ENCODE measurements around the gene DDOST.
A peak's percentile ranks its signal among the peaks of the same experiment; 100 is the strongest.

Gene DDOST

DNA sequence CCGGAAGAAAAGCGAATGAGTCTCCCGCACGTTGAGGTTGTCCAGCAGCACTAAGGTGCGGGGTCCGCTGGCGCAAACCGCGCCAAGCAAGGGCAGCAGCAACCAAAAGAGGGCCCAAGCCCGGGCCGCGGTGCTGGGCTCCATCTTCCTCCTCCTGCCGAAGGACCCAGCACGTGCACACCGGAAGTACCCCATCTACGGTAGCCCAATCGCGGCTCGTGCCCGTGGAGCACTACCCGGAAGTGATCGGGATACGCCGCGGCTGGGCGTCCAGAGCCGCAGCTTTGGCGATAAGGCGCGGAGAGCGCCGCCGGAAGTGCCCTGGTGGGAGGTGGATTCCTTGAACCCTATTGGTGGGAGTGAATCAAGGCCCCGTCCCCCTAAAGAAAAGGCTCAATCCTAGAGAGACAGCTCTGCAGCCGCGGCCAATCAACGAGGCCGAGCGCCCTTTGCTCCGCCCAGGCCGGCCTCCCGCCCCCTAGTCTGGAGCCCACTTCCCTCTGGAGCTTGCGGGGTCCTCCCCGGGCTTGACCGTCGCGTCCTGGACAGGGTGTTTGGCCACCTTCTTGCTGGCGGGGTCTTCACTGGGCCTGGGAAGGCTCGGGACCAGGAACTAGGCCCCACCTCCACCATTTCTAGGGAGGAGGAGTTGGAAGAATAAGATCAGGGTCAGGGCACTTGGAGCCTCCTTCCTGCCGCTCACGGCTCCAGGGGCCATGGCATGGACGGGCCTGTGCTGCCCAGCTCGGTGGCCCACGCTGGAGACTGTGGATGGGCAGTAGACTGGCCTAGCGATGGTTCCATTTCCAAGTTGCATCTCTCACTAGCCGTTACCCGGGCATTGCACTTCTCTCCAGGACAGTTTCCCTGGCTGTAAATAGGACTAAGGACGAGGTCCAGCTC is at the start of gene DDOST:
DDOST (minus strand) TSS at position 163 of the 903 bp plus-strand sequence; CDS start at position 144, 19 bp downstream.
- FAIRE-seq (peak; percentile 90), DNase-seq (ENCODE audit: insufficient read length, low spot score) (peak; percentile 97)

- FAIRE-seq (no peak), DNase-seq (ENCODE audit: insufficient read length, low spot score) (no peak)
Observed at GRCh38 chr1:20710469-20711284, 49.5 kb upstream of the DDOST start.

- no peak for DNase-seq (ENCODE audit: insufficient read length, low spot score)
- no peak for FAIRE-seq
Observed at GRCh38 chr1:20709868-20710267, 48.7 kb upstream of the DDOST start.

- FAIRE-seq = no peak
- DNase-seq (ENCODE audit: insufficient read length, low spot score) = no peak
Observed at GRCh38 chr1:20708891-20709290, 47.7 kb upstream of the DDOST start.

GRCh38 chr1:20708057-20708456 is 46.9 kb upstream of the DDOST start:
- DNase-seq (ENCODE audit: insufficient read length, low spot score) (no peak), FAIRE-seq (no peak)

GRCh38 chr1:20706841-20707240 is 45.7 kb upstream of the DDOST start:
- no peak for FAIRE-seq
- DNase-seq (ENCODE audit: insufficient read length, low spot score) = no peak

- no peak for DNase-seq (ENCODE audit: insufficient read length, low spot score)
- FAIRE-seq = no peak
Observed at GRCh38 chr1:20705203-20705755, 44.1 kb upstream of the DDOST start.

GRCh38 chr1:20704390-20705202 is 43.4 kb upstream of the DDOST start:
- no peak for DNase-seq (ENCODE audit: insufficient read length, low spot score)
- no peak for FAIRE-seq

- DNase-seq (ENCODE audit: insufficient read length, low spot score) (no peak), FAIRE-seq (no peak)
Observed at GRCh38 chr1:20703124-20703756, 42.1 kb upstream of the DDOST start.

- DNase-seq (ENCODE audit: insufficient read length, low spot score) = peak; percentile 14
- no peak for FAIRE-seq
Observed at GRCh38 chr1:20702416-20702815, 41.2 kb upstream of the DDOST start.

- DNase-seq (ENCODE audit: insufficient read length, low spot score) = no peak
- no peak for FAIRE-seq
Observed at GRCh38 chr1:20701847-20702246, 40.7 kb upstream of the DDOST start.

- no peak for FAIRE-seq
- no peak for DNase-seq (ENCODE audit: insufficient read length, low spot score)
Observed at GRCh38 chr1:20701446-20701845, 40.3 kb upstream of the DDOST start.

GRCh38 chr1:20700636-20701215 is 39.6 kb upstream of the DDOST start:
- DNase-seq (ENCODE audit: insufficient read length, low spot score) (no peak), FAIRE-seq (no peak)

DNA sequence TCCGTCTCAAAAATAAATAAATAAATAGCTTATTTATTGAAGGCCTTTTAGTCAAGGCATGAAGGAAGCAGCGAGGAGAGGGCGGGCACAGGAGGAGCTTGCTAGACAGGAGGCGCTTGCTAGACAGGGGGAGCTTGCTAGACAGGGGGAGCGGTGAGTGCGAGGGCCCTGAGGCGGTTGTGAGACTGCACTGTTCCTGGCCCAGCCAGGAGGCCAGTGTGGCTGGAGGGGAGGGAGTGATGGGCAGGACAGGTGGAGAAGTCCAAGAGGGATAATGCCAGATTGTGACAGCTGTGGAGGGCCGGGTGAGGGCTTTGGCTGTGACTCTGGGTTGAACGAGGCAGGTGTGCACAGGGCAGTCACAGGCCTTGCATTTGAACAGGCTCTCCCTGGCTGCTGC is 38.4 kb upstream of the DDOST start:
- no peak for DNase-seq (ENCODE audit: insufficient read length, low spot score)
- FAIRE-seq = no peak

GRCh38 chr1:20698195-20698910 is 37.2 kb upstream of the DDOST start:
- FAIRE-seq (peak; percentile 58), DNase-seq (ENCODE audit: insufficient read length, low spot score) (peak; percentile 27)

- FAIRE-seq = no peak
Observed at GRCh38 chr1:20697563-20697962, 36.4 kb upstream of the DDOST start.

GRCh38 chr1:20696397-20697333 is 35.5 kb upstream of the DDOST start:
- FAIRE-seq = peak; percentile 77
- peak; percentile 86 for DNase-seq (ENCODE audit: insufficient read length, low spot score)

More at GRCh38 chr1:20697563-20697962, 36.4 kb upstream of the DDOST start:
- no peak for DNase-seq (ENCODE audit: insufficient read length, low spot score)

- FAIRE-seq (no peak), DNase-seq (ENCODE audit: insufficient read length, low spot score) (no peak)
Observed at GRCh38 chr1:20695515-20695914, 34.3 kb upstream of the DDOST start.

Data from HTR-8/SVneo (cell line).